Urothelium cell line (cell line): ENCODE results near the gene CD200R1.
A peak's percentile ranks its signal among the peaks of the same experiment; 100 is the strongest.

Experiments
- DNase-seq: peaks from one replicate; pipeline ENCODE4 v3.0.0; 2011; ENCODE audit warnings: low spot score, mixed read lengths
- FAIRE-seq: peaks from 2 replicates; lab custom pipeline; 2011; peaks lifted over from hg19 to GRCh38; lab: Jason Lieb, UNC

CD200R1 gene

GRCh38 chr3:112894258-112894657 lies 80.6 kb downstream of the CD200R1 start:
- FAIRE-seq (peak; percentile 88), DNase-seq (peak; percentile 54)

GRCh38 chr3:112889357-112889756 lies 85.5 kb downstream of the CD200R1 start:
- FAIRE-seq = no peak
- no peak for DNase-seq

- DNase-seq (no peak), FAIRE-seq (no peak)
Measured at GRCh38 chr3:112888381-112889085, 86.4 kb downstream of the CD200R1 start.

- no peak for DNase-seq
- FAIRE-seq = peak; percentile 5
Measured at GRCh38 chr3:112884678-112885290, 90.1 kb downstream of the CD200R1 start.

GRCh38 chr3:112881891-112882290 lies 93.0 kb downstream of the CD200R1 start:
- DNase-seq (no peak), FAIRE-seq (no peak)

- no peak for DNase-seq
- FAIRE-seq = no peak
Measured at GRCh38 chr3:112875561-112875960, 99.3 kb downstream of the CD200R1 start.

- FAIRE-seq (no peak), DNase-seq (no peak)
Measured at GRCh38 chr3:112874725-112875124, 100.2 kb downstream of the CD200R1 start.

GRCh38 chr3:112873632-112874031 lies 101.3 kb downstream of the CD200R1 start:
- DNase-seq = no peak
- FAIRE-seq = no peak

GRCh38 chr3:112871735-112872134 lies 103.2 kb downstream of the CD200R1 start:
- DNase-seq = no peak
- peak; percentile 17 for FAIRE-seq
